Measurements from ENCODE around the gene SECTM1. TPM values are rescaled to one million over a fixed set of nuclear protein-coding genes. Genes with fewer than 3 reads are reported as not detected.
A peak's percentile ranks its signal among the peaks of the same experiment; 100 is the strongest.

The SECTM1 gene
- total and polyA plus RNA-seq, 2 experiments from 2014 or later = 1.4 TPM

- no peak for TF ChIP-seq EZH2phosphoT487 (IDR thresholded peaks at IDR 0.05; ENCODE audit: insufficient read depth, low read depth)
- no peak for TF ChIP-seq EZH2 (IDR thresholded peaks at IDR 0.05; ENCODE audit: insufficient read depth, poor library complexity, severe bottlenecking)
- H3K36me3 ChIP-seq (ENCODE audit: low read depth) = no peaks in the 10 kb centered on the region
- 73 to 81% methylated on average over 14 to 27 of the region's 28 CpGs for WGBS, 2 experiments (ENCODE audit: low coverage in 1 of 2, low lambda C conversion rate in 2 of 2, missing lambda C conversion rate in 2 of 2)
- no peak overlapping the region for H3K4me2 ChIP-seq (ENCODE audit: unreplicated experiment)
- no peaks in the 10 kb centered on the region for H3K79me2 ChIP-seq (ENCODE audit: insufficient read depth)
- no peaks in the 10 kb centered on the region for H3K9me3 ChIP-seq (ENCODE audit: low read depth)
- H3K27ac ChIP-seq = no peak overlapping the region
- no peaks in the 10 kb centered on the region for H4K20me1 ChIP-seq (ENCODE audit: insufficient read depth)
- in situ Hi-C loops (cut with MboI) = no loop called here
- H2AFZ ChIP-seq = no peak overlapping the region
- no peaks in the 10 kb centered on the region for H3K4me1 ChIP-seq (ENCODE audit: insufficient read depth)
- H3K4me3 ChIP-seq = no peak overlapping the region
- H3K9me2 ChIP-seq (ENCODE audit: insufficient read depth) = no peaks in the 10 kb centered on the region
- H3F3A ChIP-seq (ENCODE audit: insufficient read depth) = no peaks in the 10 kb centered on the region
- no peak overlapping the region for H3K9ac ChIP-seq
- H3K27me3 ChIP-seq (replicated peaks; ENCODE audit: insufficient read depth) = no peaks in the 10 kb centered on the region
- no peak for DNase-seq
These were observed 10.8 kb downstream of the SECTM1 start for GRCh38 chr17:82322526-82323453.

DNA sequence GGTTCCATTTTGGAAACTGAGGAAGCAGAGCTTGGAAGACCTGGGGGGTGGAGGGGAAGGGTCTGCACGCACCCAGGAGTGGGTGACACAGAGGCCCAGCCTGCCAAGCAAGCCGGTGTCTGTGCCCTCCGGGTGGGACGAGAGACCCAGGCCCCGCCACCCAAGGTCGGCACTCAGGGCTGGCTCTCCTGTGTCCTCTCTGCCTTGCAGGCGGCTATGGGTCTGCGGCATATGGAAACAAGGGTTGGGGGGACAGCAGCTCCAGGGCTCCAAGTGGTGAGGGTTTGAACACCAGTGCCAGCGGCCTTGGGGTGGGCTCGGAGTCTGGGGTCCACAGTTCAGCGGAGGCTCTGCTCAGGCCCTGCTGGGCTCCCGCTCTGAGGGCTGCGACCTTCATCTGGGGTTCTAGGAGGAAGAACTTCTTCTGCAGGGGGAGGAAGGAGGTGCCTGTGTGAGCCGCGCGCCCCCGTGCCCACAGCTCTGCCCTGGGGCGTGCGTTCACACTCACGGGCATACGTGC lies 11.6 kb downstream of the SECTM1 start:
- no peaks in the 10 kb centered on the region for H3K9me2 ChIP-seq (ENCODE audit: insufficient read depth)
- DNase-seq = no peak
- in situ Hi-C loops (cut with MboI) = no loop called here
- H4K20me1 ChIP-seq (ENCODE audit: insufficient read depth) = no peaks in the 10 kb centered on the region
- H2AFZ ChIP-seq = no peak overlapping the region
- no peak overlapping the region for H3K4me2 ChIP-seq (ENCODE audit: unreplicated experiment)
- 51 to 73% methylated on average over 14 to 17 of the region's 21 CpGs for WGBS, 2 experiments (ENCODE audit: low coverage in 1 of 2, low lambda C conversion rate in 2 of 2, missing lambda C conversion rate in 2 of 2)
- no peak overlapping the region for H3K9ac ChIP-seq
- no peaks in the 10 kb centered on the region for H3F3A ChIP-seq (ENCODE audit: insufficient read depth)
- no peaks in the 10 kb centered on the region for H3K36me3 ChIP-seq (ENCODE audit: low read depth)
- TF ChIP-seq EZH2 (IDR thresholded peaks at IDR 0.05; ENCODE audit: insufficient read depth, poor library complexity, severe bottlenecking) (no peak), EZH2phosphoT487 (IDR thresholded peaks at IDR 0.05; ENCODE audit: insufficient read depth, low read depth) (no peak)
- no peaks in the 10 kb centered on the region for H3K4me1 ChIP-seq (ENCODE audit: insufficient read depth)
- H3K4me3 ChIP-seq = no peak overlapping the region
- no peaks in the 10 kb centered on the region for H3K9me3 ChIP-seq (ENCODE audit: low read depth)
- H3K79me2 ChIP-seq (ENCODE audit: insufficient read depth) = no peaks in the 10 kb centered on the region
- H3K27me3 ChIP-seq (replicated peaks; ENCODE audit: insufficient read depth) = no peaks in the 10 kb centered on the region
- no peak overlapping the region for H3K27ac ChIP-seq

- H3K9me3 ChIP-seq (ENCODE audit: low read depth) = no peaks in the 10 kb centered on the region
- DNase-seq = peak; percentile 36
- no peak overlapping the region for H3K9ac ChIP-seq
- 58 to 61% methylated on average over 46 to 65 of the region's 65 CpGs for WGBS, 2 experiments (ENCODE audit: low coverage in 1 of 2, low lambda C conversion rate in 2 of 2, missing lambda C conversion rate in 2 of 2)
- no peak overlapping the region for H2AFZ ChIP-seq
- no peaks in the 10 kb centered on the region for H3K36me3 ChIP-seq (ENCODE audit: low read depth)
- H3F3A ChIP-seq (ENCODE audit: insufficient read depth) = no peaks in the 10 kb centered on the region
- in situ Hi-C loops (cut with MboI) = no loop called here
- H3K9me2 ChIP-seq (ENCODE audit: insufficient read depth) = no peaks in the 10 kb centered on the region
- no peaks in the 10 kb centered on the region for H3K79me2 ChIP-seq (ENCODE audit: insufficient read depth)
- H3K4me1 ChIP-seq (ENCODE audit: insufficient read depth) = no peaks in the 10 kb centered on the region
- H3K4me2 ChIP-seq (ENCODE audit: unreplicated experiment) = no peak overlapping the region
- TF ChIP-seq EZH2phosphoT487 (IDR thresholded peaks at IDR 0.05; ENCODE audit: insufficient read depth, low read depth) (no peak), EZH2 (IDR thresholded peaks at IDR 0.05; ENCODE audit: insufficient read depth, poor library complexity, severe bottlenecking) (no peak)
- H3K27ac ChIP-seq = no peak overlapping the region
- H3K4me3 ChIP-seq = no peak overlapping the region
- peaks cover 6% of the 10 kb centered on the region for H3K27me3 ChIP-seq (replicated peaks; ENCODE audit: insufficient read depth)
- H4K20me1 ChIP-seq (ENCODE audit: insufficient read depth) = no peaks in the 10 kb centered on the region
These were observed 12.3 kb downstream of the SECTM1 start for GRCh38 chr17:82320956-82321927.

All from GM23248 (cell line).